Ishikawa (cell line): ENCODE measurements around the gene ANKRD52.

Experiments used
- TAF1 ChIP-seq: IDR thresholded peaks from 2 replicates; pipeline ENCODE4 v1.6.1; 2012; ENCODE audit warnings: low read depth, mild to moderate bottlenecking
- TF ChIP-seq, protein P1 (sequence below): IDR thresholded peaks from 2 replicates; pipeline ENCODE4 v1.6.1; 2012

DNA sequence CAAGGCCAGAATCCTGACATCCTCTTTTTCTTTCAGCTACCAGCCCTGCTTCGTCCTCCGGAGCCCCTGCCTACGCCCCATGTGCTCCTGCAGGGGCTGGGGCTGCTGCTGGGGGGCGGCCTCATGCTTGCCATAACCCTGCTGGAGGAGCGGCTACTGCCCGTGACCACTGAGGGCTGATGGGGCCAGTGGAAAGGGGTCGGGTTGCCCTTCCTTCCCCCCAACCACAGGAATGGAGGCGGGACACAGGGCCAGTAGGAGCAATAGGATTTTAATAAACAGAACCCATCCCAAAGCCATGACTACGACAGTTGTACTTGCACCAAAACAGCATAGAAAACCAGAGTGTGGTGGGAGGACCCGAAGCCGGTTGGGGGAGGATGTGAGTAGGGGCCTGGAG lies 20.6 kb downstream of the ANKRD52 start:
- TF ChIP-seq, protein P1, sequence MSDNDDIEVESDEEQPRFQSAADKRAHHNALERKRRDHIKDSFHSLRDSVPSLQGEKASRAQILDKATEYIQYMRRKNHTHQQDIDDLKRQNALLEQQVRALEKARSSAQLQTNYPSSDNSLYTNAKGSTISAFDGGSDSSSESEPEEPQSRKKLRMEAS = no peak
- no peak for TF ChIP-seq TAF1
